Epithelial cell of esophagus (primary cell): ENCODE results near the gene ROCK2.

Experiments
- DNase-seq: peaks from one replicate; pipeline ENCODE4 v3.0.0; 2010; ENCODE audit warnings: low read depth
- H3K4me3 ChIP-seq: 2 replicates; pipeline ENCODE4 v1.5.1; 2011; ENCODE audit warnings: mild to moderate bottlenecking, low read length, control low read depth
- TF ChIP-seq, protein P1 (sequence below): IDR thresholded peaks from 2 replicates; pipeline ENCODE4 v1.5.1; 2011; ENCODE audit warnings: low read depth, mild to moderate bottlenecking, low read length, control low read depth, inconsistent platforms; ENCODE audit not compliant: insufficient read depth; ENCODE audit errors: missing control alignments

ROCK2 gene

DNA sequence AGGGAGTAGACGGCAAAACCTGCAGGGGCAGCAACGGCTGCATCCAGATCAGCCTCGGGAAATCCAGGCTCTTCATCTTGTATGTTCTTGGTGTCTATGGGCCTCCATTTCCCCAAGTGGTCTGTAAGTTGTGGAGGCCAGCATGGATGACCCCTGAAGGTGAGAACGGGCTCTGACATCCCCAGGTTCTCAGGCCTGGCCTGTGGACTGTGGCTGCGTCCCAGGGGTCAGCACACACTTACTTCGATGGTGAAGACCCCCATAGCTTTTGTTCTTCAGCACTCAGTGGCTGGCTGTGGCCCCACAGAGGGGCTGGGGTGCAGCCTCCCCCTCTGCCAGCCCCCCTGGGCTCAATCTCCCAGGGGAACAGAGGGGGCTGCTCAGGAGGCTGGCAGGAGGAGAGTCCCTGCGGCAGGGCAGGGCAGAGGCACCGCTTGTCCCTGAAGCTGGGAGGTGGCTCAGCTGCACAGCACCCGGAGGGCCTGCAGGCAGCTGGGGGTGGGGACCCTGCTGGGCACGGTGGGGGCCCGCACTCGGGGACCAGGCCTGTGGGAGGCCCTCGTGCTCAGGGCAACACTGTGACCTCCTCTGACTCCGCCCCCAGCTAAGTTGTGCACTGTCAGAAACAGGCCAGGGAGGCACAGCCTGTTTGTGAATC lies 185.4 kb downstream of the ROCK2 start:
- no peak overlapping the region for H3K4me3 ChIP-seq
- TF ChIP-seq, protein P1, sequence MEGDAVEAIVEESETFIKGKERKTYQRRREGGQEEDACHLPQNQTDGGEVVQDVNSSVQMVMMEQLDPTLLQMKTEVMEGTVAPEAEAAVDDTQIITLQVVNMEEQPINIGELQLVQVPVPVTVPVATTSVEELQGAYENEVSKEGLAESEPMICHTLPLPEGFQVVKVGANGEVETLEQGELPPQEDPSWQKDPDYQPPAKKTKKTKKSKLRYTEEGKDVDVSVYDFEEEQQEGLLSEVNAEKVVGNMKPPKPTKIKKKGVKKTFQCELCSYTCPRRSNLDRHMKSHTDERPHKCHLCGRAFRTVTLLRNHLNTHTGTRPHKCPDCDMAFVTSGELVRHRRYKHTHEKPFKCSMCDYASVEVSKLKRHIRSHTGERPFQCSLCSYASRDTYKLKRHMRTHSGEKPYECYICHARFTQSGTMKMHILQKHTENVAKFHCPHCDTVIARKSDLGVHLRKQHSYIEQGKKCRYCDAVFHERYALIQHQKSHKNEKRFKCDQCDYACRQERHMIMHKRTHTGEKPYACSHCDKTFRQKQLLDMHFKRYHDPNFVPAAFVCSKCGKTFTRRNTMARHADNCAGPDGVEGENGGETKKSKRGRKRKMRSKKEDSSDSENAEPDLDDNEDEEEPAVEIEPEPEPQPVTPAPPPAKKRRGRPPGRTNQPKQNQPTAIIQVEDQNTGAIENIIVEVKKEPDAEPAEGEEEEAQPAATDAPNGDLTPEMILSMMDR, result no peak
- no peak for DNase-seq

DNA sequence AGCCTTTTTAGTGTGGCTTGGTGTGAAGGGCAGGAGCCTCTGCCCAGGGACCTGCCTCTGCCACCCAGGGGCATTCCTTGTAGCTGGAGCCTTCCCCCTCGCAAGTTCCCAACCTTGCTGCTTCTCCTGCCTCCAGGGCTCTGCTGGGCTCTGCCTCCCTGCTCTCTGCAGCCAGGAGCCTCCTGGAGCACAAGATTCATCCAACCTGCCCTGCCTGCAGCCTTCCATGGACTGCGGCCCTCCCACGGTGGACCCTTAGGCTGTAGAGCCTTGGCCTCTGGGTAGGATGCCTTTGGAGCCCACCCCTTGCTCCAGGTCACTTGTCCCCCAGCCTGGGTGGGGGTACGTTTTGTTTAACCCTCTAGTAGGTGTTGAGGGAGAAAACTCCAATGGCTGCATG lies 186.7 kb downstream of the ROCK2 start:
- TF ChIP-seq, protein P1, result no peak
- no peak overlapping the region for H3K4me3 ChIP-seq
- no peak for DNase-seq

DNA sequence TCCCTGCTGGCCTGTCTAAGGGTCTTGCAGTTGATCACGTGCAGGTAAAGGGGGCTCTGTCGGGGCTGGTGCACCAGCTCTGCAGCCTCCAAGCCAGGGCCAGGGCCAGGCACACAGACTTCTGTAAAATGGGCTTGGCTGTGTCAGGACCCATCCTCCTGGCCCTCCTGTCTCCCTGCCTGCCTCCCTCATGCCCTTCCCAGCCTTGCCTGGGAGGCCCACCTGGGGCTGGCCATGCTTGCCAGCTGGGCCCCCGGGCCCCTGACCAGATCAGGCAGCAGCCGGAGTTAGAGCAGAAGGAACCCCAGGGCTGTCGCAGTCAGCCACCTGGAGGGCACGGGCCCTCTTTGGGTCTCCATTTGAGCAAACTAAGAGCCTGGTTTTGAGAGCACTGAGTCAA lies 187.1 kb downstream of the ROCK2 start:
- no peak overlapping the region for H3K4me3 ChIP-seq
- DNase-seq, result no peak
- TF ChIP-seq, protein P1, result no peak

DNA sequence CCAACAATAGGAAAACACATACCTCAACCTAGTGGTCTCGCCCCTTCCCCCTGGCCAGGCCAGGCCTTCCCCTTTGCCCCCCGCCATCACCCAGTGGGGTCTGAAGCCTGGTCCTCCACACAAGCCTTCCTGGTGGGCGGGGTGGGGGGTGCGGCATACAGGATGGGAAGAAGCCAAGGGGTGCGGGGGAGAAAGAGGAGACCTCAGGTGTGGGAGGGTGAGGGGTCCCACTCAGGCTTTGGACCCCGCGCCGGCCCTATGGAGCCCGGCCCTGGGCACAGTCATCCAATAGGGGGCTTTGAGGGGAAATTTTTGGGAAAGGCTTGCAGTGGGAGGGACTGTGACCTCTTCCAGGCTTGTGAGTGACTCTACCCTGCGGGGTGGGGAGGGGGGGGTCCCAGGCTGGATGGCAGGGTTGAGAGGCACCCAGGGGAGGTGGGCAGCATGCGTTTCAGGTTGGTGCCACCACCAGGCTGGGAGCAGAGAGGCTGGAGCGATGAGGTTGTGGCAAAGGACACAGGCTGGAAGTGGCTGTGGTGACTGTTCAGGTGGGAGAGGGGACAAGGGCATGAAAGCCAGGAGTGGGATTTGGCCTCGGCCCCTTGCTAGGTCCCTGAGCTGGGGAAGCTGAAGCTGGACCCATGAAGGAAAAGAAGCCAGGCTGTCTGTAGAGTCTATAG lies 187.9 kb downstream of the ROCK2 start:
- TF ChIP-seq, protein P1, result no peak
- H3K4me3 ChIP-seq, result no peak overlapping the region

DNA sequence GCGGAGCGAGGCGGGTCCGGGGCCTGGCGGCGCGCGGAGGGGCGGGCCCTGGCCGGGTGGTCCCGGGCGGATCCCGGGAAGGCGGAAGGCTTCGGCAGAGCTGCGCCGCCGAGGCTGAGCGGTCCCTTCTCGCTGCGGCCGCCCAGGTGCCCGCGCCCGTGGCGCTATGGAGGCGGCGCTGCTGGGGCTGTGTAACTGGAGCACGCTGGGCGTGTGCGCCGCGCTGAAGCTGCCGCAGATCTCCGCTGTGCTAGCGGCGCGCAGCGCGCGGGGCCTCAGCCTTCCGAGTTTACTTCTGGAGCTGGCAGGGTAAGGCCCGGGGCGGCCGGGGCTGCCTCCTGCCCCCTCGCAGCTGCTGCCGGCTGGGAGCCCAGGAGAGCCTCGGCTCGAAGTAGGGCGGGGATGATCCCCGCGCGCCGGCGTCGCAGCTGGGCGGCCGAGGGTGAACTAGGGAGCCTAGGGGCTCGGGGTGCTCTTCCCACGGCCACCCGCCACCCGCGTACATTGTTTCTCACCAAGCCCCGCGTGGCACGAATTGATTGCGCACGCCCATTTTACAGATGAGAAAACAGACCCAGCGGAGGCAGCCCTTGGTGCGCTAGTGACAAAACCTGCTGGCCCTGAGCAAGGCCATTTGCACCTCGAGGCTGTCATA lies 188.9 kb downstream of the ROCK2 start, which contains the start of gene SLC66A3:
Gene SLC66A3, plus strand, starts transcription at position 87 of the 655 bp plus-strand sequence. Its CDS starts 80 bp downstream, at position 167.
- TF ChIP-seq, protein P1, result no peak
- DNase-seq, result peak; percentile 90
- peak within 1 kb of the TSS; percentile 54 for H3K4me3 ChIP-seq

More for the DNA sequence above, 187.9 kb downstream of the ROCK2 start:
- DNase-seq, result no peak

DNA sequence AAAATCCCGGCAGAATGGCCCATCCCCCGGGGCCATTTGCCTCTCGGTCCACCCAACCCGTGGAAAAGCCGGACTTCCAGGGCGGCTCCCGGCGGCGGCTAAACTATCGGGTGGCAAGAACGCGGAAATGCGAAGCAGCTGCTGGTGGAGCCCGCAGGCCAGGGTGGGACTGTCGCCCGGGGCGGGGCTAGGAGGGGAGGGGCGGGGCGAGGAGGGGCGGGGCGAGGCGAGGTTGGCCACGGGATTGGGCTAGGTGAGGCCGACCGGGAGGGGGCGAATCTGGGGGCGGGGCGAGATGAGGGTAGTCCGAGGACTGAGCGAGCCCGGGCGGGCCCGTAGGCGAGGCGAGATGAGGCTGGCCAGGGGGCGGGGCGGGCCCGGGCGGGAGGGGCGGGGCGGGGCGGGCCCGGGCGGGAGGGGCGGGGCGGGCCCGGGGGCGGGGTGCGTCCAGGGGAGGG lies 189.5 kb downstream of the ROCK2 start:
- peak; percentile 96 for DNase-seq
- TF ChIP-seq, protein P1, result no peak
- peak overlapping the region; percentile 43 for H3K4me3 ChIP-seq
